Measurements from ENCODE around the gene ABO. TPM values are rescaled to one million over a fixed set of nuclear protein-coding genes. Genes with fewer than 3 reads are reported as not detected.
"Not testable (repeated sequence)": the region's sequence is repeated elsewhere in the genome, so short reads cannot be mapped to it uniquely, and the experiment has no call there.

Gene ABO
- total RNA-seq, 4 donors from 2014 or later = 0.29 to 6.1 (median 0.59) TPM

DNA sequence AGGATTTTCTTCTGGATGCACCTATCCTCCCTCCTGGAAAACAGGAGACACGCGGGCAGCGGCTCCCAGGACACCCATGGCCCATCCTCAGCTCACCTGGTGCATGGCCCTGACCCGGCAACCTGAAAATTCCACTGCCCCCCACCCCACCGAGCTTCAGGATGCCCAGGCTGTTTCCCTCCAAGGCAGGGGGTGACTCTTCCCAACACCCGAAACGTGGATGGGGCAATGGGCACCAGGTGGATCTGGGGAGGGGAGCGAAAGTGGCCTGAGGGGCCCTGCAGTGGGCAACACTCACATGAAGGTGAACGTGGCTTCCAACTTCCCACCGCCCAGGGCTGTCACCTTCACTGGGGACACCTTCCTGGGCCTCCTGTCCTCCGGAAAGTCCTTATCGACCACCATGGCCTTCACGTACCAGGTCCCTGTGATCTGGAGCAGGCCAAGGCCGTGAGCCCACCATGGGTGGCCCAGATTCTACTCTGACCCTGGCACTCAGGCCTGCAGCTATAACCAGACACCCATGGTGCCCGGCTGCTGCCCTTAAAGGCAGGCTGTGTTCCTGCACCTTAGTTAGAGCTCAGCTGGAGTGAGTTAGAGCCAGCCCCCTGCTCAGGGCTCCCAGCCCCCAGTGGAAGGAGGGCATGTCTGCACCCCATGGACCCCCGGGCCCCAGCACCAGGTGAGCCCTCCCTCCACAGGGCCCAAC, 66.7 kb downstream of the ABO start:
- intact Hi-C loops (cut with DNase I; ENCODE audit: low total_unique reads); H3K4me1 ChIP-seq; H3K9me3 ChIP-seq; H3K27ac ChIP-seq; DNase-seq; H3K27me3 ChIP-seq; H3K36me3 ChIP-seq; H3K4me3 ChIP-seq: not testable (repeated sequence)

DNA sequence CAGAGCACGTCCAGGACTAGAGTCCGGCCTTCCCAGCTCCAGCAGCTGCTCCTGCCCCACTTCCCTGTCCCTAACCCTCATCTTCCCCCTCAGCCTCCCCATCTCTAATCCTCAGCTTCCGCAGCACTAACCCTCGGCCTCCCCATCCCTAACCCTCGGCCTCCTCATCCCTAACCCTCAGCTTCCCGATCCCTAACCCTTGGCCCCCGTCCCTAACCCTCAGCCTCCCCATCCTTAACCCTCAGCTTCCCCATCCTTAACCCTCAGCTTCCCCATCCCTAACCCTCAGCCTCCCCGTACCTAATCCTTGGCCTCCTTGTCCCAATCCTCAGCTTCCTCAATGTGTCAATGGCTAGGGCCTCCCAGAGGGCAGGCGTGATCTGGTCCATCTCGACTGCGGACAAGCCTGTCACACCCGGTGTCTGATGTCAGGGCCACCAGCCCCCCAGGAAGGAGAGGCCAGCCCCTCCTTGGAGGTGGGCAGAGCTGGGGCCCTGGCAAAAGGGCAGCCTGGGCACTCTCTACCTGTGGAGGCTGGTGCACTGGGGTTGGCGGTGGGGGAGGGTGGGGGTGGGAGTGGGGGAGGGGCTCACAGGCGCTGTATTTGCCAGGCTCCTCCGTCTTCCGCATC, 67.3 kb downstream of the ABO start:
- H3K36me3 ChIP-seq = no peaks in the 10 kb centered on the region
- H3K4me1 ChIP-seq = no peaks in the 10 kb centered on the region

DNA sequence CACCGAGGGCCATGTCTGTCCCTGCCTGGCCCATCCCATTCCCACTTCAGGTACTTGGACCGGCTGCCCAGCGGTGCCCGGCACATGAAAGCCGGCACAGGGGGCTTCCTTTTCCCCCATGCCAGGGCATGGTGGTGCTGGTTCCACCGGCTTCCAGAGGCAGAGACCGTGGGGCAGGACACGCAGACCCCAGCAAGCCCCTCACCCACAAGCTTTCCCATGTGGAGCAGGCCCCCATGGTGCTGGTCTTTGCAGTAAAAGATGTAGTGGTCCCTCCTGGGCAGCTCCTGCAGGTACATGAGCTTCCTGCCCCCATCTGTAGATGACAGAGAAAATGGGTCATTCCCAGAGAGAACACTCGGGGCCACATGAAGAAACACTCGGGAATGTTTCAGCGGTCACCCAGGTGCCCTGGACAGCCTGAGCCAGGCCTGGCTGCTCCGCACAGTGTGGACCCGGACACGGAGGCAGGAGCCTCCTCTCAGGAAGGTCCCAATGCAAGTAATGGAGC, 67.9 kb downstream of the ABO start:
- DNase-seq = no peak
- Histone ChIP-seq H3K27ac (no peak overlapping the region), H3K36me3 (no peaks in the 10 kb centered on the region), H3K4me1 (no peaks in the 10 kb centered on the region), H3K4me3 (no peak overlapping the region), H3K9me3 (no peaks in the 10 kb centered on the region), H3K27me3 (no peaks in the 10 kb centered on the region)
- TF ChIP-seq POLR2A (IDR thresholded peaks at IDR 0.05) = no peak
- TF ChIP-seq, protein P1, sequence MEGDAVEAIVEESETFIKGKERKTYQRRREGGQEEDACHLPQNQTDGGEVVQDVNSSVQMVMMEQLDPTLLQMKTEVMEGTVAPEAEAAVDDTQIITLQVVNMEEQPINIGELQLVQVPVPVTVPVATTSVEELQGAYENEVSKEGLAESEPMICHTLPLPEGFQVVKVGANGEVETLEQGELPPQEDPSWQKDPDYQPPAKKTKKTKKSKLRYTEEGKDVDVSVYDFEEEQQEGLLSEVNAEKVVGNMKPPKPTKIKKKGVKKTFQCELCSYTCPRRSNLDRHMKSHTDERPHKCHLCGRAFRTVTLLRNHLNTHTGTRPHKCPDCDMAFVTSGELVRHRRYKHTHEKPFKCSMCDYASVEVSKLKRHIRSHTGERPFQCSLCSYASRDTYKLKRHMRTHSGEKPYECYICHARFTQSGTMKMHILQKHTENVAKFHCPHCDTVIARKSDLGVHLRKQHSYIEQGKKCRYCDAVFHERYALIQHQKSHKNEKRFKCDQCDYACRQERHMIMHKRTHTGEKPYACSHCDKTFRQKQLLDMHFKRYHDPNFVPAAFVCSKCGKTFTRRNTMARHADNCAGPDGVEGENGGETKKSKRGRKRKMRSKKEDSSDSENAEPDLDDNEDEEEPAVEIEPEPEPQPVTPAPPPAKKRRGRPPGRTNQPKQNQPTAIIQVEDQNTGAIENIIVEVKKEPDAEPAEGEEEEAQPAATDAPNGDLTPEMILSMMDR (IDR thresholded peaks at IDR 0.05) = no peak
- intact Hi-C loops (cut with DNase I; ENCODE audit: low total_unique reads) = no loop called here

More for the DNA sequence above, 67.3 kb downstream of the ABO start:
- no peak for DNase-seq
- H3K4me3 ChIP-seq = no peak overlapping the region
- intact Hi-C loops (cut with DNase I; ENCODE audit: low total_unique reads) = no loop called here
- no peaks in the 10 kb centered on the region for H3K9me3 ChIP-seq
- no peaks in the 10 kb centered on the region for H3K27me3 ChIP-seq
- TF ChIP-seq, protein P1 (IDR thresholded peaks at IDR 0.05) = no peak
- no peak for TF ChIP-seq POLR2A (IDR thresholded peaks at IDR 0.05)
- H3K27ac ChIP-seq = no peak overlapping the region

DNA sequence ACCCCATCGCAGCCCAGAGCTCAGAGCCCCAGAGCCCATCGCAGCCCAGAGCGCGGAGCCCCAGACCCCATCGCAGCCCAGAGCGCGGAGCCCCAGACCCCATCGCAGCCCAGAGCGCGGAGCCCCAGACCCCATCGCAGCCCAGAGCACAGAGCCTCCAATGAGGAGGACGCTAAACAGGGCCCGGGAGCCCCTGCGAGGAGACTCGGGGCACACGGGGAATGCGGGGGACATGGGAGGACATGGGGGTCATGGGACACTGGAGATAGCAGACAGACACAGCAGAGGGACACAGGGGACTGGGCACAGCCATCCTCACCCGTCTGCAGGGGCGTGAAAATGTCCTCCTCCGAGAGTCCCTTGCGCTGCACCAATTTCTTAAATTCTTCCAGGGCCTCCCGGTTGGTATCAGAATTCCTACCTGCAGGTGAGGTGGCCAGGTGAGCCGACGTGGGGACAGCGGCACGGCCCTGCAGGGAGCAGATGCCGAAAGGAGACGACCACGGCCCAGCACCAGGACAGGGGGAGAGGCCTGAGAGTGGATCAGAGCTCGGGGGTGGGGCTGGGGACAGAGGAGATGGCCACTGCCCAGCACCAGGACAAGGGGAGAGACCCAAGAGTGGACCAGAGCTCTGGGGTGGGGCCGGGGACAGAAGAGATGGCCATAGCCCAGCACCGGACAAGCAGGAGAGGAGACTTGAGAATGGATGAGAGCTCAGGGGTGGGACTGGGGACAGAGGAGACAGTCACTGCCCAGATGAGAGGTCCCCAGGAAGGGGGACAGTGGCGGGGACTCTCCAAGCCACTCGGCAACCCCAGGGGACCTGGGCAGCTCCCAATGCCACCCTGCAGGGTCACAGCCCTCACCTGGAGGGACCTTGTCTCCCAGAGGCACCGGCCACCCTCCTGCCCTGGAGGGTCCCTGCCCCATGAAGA, 68.7 kb downstream of the ABO start:
- Histone ChIP-seq H3K9me3 (no peaks in the 10 kb centered on the region), H3K36me3 (no peaks in the 10 kb centered on the region), H3K4me3 (no peak overlapping the region), H3K27ac (no peak overlapping the region), H3K4me1 (no peaks in the 10 kb centered on the region), H3K27me3 (no peaks in the 10 kb centered on the region)
- intact Hi-C loops (cut with DNase I; ENCODE audit: low total_unique reads) = no loop called here
- TF ChIP-seq, protein P1 (IDR thresholded peaks at IDR 0.05) = no peak
- no peak for TF ChIP-seq POLR2A (IDR thresholded peaks at IDR 0.05)
- no peak for DNase-seq

DNA sequence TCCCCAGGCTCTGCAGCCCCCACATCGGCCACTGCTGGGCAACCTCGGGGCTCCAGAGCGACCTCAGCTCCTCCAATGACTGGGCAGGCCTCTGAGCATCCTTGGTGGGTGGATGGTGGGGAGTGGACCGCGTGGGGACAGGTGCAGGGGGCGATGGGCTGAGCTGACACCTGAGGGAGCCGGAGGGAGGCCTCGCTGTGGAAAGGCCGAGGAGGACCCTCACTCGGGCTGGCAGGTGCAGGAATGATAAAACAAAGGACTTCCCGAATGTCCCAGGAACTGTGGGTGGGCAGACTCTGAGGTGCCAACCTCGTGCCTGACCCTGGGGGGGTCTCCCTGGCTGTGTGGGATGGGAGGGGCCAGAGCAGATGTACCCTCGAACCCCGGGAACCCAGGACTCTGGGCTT, 69.5 kb downstream of the ABO start:
- H3K4me3 ChIP-seq; DNase-seq; H3K27me3 ChIP-seq; intact Hi-C loops (cut with DNase I; ENCODE audit: low total_unique reads); H3K36me3 ChIP-seq; H3K27ac ChIP-seq; H3K9me3 ChIP-seq; H3K4me1 ChIP-seq: not testable (repeated sequence)

Small RNA genes lying within 50 kb of the gene (small RNA-seq; reads per million reads assigned to genes)
- not detected for gene RF00019

Other genes with a start within 250 kb of the ABO start
- 10 to 100 TPM; 26.6 to 52.8 (median 37.1) TPM for gene GTF3C5, start 244.2 kb downstream of the ABO start, total RNA-seq
- 1 to 10 TPM in 1 of 4 donors, under 1 TPM in 2, not detected in 1; 0.26 to 1.4 (median 0.62) TPM for gene CEL, start 213.2 kb downstream of the ABO start, total RNA-seq
- gene RALGDS, start 154.0 kb downstream of the ABO start, total RNA-seq = 10 to 100 TPM; 14.1 to 67.9 (median 30.3) TPM
- 10 to 100 TPM in 2 of 4 donors, 1 to 10 TPM in 2; 3.5 to 28.5 (median 9.8) TPM for gene GBGT1, start 111.3 kb downstream of the ABO start, total RNA-seq
- gene OBP2B, start 66.0 kb downstream of the ABO start, total RNA-seq = not detected
- 10 to 100 TPM in 3 of 4 donors, 1 to 10 TPM in 1; 2.9 to 19.3 (median 17.2) TPM for gene SURF6, start 61.0 kb upstream of the ABO start, total RNA-seq
- gene MED22, start 72.9 kb upstream of the ABO start, total RNA-seq = 10 to 100 TPM in 3 of 4 donors, 1 to 10 TPM in 1; 10.0 to 41.0 (median 30.9) TPM
- gene RPL7A, start 73.0 kb upstream of the ABO start, total RNA-seq = 1,000 to 10,000 TPM; 1,745 to 3,005 (median 2,502) TPM
- gene SURF1, start 81.3 kb upstream of the ABO start, total RNA-seq = 10 to 100 TPM; 13.0 to 34.7 (median 24.4) TPM
- 10 to 100 TPM in 1 of 4 donors, 1 to 10 TPM in 1, under 1 TPM in 1, not detected in 1; 0.51 to 15.3 (median 5.9) TPM for gene SURF2, start 81.3 kb upstream of the ABO start, total RNA-seq
- gene SURF4, start 100.9 kb upstream of the ABO start, total RNA-seq = 100 to 1,000 TPM in 2 of 4 donors, 10 to 100 TPM in 2; 74.7 to 262 (median 108) TPM
- 1 to 10 TPM in 2 of 4 donors, under 1 TPM in 1, not detected in 1; 0.88 to 1.7 (median 1.5) TPM for gene STKLD1, start 101.2 kb upstream of the ABO start, total RNA-seq
- gene REXO4, start 142.8 kb upstream of the ABO start, total RNA-seq = 10 to 100 TPM in 3 of 4 donors, 1 to 10 TPM in 1; 6.4 to 25.0 (median 20.2) TPM
- 1 to 10 TPM in 3 of 4 donors, not detected in 1; 1.8 to 4.9 (median 3.8) TPM for gene ADAMTS13, start 147.2 kb upstream of the ABO start, total RNA-seq
- 10 to 100 TPM in 1 of 4 donors, 1 to 10 TPM in 3; 2.3 to 21.6 (median 5.2) TPM for gene CACFD1, start 184.8 kb upstream of the ABO start, total RNA-seq
- gene SLC2A6, start 203.9 kb upstream of the ABO start, total RNA-seq = 10 to 100 TPM in 1 of 4 donors, 1 to 10 TPM in 1, under 1 TPM in 2; 0.26 to 11.5 (median 2.1) TPM
- not detected for gene MYMK, start 249.8 kb upstream of the ABO start, total RNA-seq